ENCODE results near the gene WNT7B.

Gene WNT7B

GRCh38 chr22:46021577-46021976 lies 44.6 kb upstream of the WNT7B start:
- no peak for DNase-seq (ENCODE audit: extremely low read depth, low read depth)
- TF ChIP-seq CTCF (IDR thresholded peaks at IDR 0.05; ENCODE audit: low read depth, low read length, missing control alignments): no peak

DNA sequence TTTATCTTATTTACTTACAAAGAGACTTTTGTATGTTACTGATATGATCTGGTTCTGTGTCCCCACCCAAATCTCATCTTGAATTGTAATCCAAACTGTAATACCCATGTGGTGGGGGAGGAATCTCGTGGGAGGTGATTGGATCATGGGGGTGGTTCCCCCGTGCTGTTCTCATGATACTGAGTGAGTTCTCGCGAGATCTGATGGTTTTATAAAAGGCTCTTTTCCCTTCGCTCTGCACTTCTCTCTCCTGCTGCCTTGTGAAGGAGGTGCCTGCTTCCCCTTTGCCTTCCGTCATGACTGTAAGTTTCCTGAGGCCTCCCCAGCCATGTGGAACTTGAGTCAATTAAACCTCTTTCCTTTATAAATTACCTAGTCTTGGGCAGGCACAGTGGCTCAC lies 42.4 kb upstream of the WNT7B start:
- no peak for DNase-seq (ENCODE audit: extremely low read depth, low read depth)
- no peak for TF ChIP-seq CTCF (IDR thresholded peaks at IDR 0.05; ENCODE audit: low read depth, low read length, missing control alignments)
- no peak overlapping the region for H3K4me3 ChIP-seq (replicated peaks; ENCODE audit: low read depth, low read length)

More at GRCh38 chr22:46021577-46021976, 44.6 kb upstream of the WNT7B start:
- no peak overlapping the region for H3K4me3 ChIP-seq (replicated peaks; ENCODE audit: low read depth, low read length)

DNA sequence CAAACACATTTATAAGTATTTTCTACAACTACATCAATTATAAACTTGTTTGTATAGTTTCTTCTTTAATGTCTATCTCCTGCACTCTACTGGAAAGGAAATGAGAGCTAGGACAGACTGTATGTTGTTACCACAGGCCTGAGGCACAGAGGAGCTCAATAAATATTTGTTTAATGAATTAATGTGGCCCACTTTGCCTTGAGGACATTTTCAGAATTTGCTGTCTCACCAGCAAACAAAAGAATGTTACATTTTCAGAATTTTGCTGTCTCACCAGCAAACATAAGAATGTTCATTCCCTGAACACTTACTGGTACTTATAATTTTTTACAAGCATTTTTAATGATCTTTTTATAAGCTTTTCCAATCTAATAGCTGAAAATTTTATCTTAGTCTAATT lies 41.9 kb upstream of the WNT7B start:
- no peak for DNase-seq (ENCODE audit: extremely low read depth, low read depth)
- no peak for TF ChIP-seq CTCF (IDR thresholded peaks at IDR 0.05; ENCODE audit: low read depth, low read length, missing control alignments)
- no peak overlapping the region for H3K4me3 ChIP-seq (replicated peaks; ENCODE audit: low read depth, low read length)

GRCh38 chr22:46017166-46017565 lies 40.2 kb upstream of the WNT7B start:
- no peak for TF ChIP-seq CTCF (IDR thresholded peaks at IDR 0.05; ENCODE audit: low read depth, low read length, missing control alignments)
- no peak overlapping the region for H3K4me3 ChIP-seq (replicated peaks; ENCODE audit: low read depth, low read length)
- DNase-seq (ENCODE audit: extremely low read depth, low read depth): no peak

- peak; percentile 76 for TF ChIP-seq CTCF (IDR thresholded peaks at IDR 0.05; ENCODE audit: low read depth, low read length, missing control alignments)
- peak overlapping the region; percentile 51 for H3K4me3 ChIP-seq (replicated peaks; ENCODE audit: low read depth, low read length)
- peak; percentile 89 for DNase-seq (ENCODE audit: extremely low read depth, low read depth)
Observed at GRCh38 chr22:46013460-46014416, 36.8 kb upstream of the WNT7B start.

GRCh38 chr22:46012881-46013281 lies 35.9 kb upstream of the WNT7B start:
- DNase-seq (ENCODE audit: extremely low read depth, low read depth): no peak
- no peak for TF ChIP-seq CTCF (IDR thresholded peaks at IDR 0.05; ENCODE audit: low read depth, low read length, missing control alignments)
- H3K4me3 ChIP-seq (replicated peaks; ENCODE audit: low read depth, low read length): no peak overlapping the region

Data from HFF-Myc (cell line).